HS-27A (cell line): ENCODE data around the gene GLIPR2.
"Not testable (repeated sequence)": the region's sequence is repeated elsewhere in the genome, so short reads cannot be mapped to it uniquely, and the experiment has no call there.

Source experiments
- DNase-seq: peaks from one replicate; pipeline ENCODE4 v3.0.0-alpha.2; 2012; ENCODE audit warnings: low read depth, missing footprints

GLIPR2 gene, protein sequence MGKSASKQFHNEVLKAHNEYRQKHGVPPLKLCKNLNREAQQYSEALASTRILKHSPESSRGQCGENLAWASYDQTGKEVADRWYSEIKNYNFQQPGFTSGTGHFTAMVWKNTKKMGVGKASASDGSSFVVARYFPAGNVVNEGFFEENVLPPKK

DNA sequence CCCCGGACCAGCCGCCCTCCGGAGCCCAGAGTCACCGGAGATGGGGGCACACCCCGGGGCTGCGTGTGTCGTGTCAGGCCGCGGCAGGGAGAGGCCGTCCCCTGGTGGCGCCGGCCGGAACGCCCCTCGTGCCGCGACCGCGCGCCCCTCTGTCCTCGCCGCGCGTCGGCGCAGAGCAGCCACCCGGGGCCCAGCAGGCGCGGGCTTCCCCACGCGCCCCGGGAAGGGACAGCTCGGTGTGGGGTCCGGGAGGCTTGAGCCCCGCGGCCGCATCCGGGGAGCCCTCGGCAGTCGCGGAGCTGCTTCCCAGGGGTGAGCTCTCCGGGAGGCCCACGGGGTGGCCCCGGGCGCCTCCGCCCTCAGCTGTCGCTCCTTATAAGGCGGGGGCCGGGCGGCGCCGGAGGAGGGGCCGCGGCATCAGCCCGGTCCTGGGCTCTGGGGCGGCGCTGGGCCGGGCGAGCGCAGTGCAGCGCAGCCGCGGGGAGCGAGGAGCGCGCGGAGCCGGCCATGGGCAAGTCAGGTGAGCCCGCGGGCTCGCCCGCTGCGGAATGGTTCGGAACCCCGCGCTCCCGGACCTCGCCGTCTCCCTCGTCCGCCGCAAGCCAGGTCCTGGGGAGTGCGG, at the start of gene GLIPR2:
Gene GLIPR2, plus strand, starts transcription at position 462 of the 622 bp plus-strand sequence. Its CDS starts 46 bp downstream, at position 508.
- DNase-seq, result peak; percentile 26

DNA sequence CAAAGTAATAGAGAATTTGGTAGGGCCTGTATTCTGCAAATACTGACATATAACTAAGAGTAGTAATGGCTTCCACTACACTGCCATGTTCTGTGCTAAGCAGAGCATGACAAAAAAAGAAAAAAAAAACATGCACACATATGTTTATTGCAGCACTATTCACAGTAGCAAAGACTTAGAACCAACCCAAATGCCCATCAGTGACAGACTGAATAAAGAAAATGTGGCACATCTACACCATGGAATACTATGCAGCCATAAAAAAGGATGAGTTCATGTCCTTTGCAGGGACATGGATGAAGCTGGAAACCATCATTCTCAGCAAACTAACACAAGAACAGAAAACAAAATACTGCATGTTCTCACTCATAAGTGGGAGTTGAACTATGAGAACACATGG, 49.5 kb upstream of the GLIPR2 start:
- not testable (repeated sequence) for DNase-seq

DNA sequence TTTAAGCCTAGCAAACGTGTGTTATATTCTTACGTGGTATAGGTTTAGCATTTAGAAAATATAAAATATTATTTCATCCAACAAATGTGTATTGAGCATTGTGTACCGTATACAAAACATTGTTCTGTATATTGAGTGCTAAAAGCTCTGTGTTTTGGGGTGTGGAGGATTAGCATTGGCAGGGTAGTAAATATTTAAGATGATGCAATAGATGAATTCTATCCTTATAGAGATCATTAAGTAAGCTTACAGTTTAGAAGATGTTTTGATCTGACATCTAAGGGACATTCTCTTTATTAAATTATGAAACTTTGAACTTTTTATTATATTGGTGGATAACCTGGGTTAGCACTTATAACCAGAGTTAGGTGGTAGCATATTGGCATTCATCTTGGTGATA, 48.5 kb upstream of the GLIPR2 start:
- no peak for DNase-seq

DNA sequence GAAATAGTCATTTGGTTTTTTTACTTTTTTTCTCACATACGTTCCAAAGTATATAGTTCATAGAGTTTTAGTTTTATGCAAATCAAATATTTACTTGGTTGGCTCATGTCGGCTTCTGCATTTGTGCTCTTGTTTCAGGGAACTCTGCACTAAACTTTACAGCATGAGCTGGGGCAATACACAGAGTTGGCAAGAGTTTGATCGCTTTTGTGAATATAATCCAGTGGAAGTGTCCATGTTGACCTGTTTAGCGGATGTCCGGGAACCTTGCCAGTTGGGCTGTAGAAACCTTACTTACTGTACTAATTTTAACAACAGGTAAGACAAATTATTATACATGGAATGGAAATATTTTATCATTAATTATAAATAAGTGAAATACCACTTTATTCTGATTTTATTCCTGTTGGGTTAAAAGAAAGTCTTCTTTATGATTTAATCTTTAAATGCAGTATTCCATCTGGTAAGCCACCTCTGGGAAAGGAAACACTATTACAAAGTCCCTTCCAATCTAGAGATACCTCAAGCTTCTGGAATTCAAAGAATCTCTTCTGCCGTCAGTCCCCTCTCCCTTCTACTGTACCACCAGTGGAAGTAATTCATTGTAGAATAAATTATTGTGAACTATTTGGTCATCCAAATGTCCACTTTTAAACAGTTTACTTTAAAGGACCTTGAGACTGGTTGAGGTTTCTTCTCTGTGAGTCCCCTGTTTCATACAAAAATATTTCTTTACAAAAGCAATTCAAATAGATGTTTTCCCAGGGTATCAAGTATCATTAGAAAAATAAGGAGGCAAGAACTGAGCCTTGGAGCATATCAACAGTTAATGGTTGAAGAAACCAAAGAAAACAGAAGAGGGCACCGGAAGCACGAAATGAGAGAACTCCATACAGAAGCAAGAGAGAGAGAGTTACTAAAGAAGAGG, 45.2 kb upstream of the GLIPR2 start:
- peak; percentile 76 for DNase-seq

DNA sequence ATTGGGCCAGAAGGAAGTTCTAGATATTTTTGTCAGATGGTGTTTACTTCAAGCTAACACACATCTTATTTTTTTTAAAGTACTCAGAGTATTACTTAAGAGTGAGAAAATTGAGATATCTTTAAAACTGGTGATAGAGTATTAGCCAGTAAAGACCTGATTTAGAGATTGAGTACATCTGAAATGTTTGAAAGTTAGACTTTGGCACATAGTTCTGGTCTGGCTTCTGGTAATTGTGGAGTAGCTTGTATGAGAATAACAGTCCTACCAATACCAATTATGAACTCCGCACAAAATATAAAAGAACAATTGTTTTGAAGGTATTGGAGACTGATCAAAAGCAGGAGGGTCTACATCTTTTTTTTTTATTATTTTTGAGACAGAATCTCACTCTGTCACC, 44.5 kb upstream of the GLIPR2 start:
- no peak for DNase-seq

DNA sequence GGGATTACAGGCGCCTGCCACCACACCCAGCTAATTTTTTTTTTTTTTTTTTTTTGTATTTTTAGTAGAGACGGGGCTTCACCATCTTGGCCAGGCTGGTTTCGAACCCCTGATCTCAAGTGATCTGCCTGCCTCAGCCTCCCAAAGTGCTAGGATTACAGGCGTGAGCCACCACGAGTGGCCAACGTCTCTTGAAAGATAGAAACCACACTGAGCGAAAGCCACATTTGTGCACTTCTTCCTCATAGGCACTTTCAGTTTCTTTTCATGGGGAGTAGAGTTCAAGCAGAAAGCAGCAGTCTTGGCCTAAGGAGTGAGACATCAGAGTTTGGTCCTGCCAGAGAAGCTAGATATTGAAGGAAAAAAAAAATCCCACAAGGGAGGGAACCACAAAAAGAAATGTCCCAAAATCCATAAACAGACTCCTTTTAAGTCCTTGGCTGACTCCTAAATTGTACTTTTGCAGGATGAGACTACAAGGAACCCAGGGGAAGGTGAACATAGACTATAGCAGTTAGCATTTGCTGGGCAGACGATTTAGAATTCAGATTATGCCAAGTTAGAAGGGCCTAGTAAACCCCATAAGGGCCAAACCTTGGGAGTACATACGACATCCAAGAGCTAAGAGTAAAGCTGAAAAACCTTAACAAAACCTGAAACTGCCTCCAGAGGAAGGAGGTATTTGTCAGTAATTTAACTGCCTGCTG, 43.9 kb upstream of the GLIPR2 start:
- no peak for DNase-seq

DNA sequence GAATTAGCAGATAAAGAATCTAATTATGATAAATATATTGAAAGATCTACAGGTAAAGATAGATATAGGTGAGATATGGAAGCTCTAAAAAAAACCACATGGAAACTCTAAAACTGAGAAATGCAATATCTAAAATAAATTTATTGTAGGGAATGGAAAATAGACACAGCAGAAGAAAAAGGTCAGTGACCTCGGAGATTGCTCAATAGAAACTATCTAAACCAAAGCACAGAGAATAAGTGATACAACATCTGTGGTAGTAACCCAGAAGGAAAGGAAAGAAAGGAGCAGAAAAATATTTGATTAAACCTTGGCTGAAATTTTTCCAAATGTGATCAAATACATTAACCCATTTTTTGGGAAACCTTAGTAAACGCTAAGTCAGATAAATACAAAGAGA, 43.1 kb upstream of the GLIPR2 start:
- DNase-seq, result no peak

DNA sequence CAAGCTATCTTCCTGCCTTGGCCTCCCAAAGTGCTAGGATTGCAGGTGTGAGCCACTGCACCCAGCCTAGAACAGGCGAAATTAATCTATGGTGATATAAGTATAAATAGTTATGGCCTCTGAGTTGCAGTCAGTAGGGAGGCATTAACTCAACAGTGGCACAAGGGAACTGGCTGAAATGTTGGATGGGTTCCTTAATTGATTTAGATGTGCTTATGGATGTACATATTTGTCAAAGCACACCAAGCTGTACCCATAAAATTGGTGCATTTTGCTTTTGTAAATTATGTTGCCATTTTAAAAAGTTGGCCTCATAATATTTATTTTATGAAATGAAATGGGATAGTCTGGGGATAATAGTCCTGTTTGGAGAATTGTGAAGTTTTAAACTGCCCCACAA, 36.8 kb upstream of the GLIPR2 start:
- DNase-seq, result no peak

DNA sequence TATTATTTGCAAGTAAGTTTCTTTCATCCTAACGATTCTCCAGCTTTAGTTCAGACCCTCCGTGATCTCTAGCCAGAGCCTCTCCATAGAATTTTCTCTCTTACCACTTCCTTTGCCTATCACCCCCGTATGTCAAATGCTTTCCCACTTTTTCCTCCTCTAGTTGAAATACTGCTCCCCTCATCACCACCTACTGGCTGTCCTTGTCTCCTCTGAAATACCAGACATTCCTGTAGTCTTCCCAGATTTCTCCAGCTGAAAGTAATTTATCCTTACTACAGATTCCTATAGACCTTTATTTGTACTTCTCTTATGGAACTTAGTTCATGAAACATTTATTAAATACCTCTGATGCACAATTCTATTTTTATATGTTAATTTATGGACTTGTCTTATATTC, 36.0 kb upstream of the GLIPR2 start:
- DNase-seq, result no peak

DNA sequence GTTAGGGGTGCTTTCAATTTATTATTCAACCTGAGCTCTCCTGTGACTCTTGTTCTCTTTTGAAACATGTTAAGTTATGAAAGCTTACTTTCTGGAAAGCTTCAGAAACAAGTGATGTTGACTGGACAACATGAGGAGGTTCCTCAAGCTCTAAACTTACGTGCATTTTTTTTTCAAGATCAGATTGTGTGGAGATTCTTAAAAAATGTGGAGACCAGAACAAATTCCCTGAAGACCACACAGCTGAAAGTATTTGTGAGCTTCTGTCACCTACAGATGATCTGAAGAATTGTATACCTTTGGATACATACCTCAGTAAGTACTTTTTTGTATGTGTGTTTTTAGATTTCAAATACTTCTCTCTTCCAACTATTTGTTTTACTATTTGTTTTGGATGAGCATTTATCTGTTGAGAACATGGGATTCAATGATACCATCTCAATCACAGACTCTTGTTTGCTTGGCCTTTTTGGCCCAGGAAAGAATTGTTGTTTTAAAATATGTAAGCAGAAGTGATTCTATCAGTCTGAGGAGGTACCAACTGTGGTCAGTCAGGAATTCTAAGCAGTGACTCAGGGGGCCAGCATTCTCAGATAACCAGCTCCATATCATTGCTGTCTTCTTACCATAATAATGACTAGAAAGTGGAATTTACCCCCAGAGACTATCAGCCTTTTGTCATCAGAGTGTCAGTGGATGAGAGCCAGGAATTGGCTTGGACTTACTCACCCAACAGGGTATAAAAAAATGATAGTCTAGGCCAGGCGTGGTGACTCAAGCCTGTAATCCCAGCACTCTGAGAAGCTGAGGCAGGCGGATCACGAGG, 34.4 kb upstream of the GLIPR2 start:
- DNase-seq, result peak; percentile 99

DNA sequence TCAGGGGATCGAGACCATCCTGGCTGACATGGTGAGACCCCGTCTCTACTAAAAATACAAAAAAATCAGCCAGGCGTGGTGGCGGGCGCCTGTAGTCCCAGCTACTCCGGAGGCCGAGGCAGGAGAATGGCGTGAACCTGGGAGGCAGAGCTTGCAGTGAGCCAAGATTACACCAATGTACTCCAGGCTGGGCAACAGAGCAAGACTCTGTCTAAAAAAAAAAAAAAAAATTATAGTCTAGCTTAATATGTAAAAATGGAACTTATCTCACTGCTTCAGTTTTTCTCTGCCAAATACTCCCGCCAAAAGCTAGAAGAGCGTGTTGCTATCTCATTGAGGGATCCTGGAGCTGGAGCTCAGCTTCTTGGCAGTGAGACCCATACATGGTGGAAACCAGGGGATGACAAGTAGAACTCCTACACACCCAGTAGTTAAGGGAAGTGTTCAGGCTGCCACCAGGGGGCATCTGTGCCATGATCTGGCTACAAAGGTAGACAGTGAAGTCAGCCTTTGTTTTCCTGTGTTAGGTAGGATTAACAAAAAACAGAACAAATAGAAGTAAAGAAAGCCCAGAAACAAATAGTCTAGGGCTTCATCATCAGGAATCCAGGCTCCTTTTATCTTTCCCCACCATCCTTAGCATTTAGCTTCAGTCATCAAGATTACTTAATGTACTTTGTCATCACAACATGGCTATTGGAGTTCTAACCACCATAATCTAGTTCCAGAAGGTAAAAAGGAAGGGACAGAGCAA, 33.6 kb upstream of the GLIPR2 start:
- DNase-seq, result peak; percentile 72

DNA sequence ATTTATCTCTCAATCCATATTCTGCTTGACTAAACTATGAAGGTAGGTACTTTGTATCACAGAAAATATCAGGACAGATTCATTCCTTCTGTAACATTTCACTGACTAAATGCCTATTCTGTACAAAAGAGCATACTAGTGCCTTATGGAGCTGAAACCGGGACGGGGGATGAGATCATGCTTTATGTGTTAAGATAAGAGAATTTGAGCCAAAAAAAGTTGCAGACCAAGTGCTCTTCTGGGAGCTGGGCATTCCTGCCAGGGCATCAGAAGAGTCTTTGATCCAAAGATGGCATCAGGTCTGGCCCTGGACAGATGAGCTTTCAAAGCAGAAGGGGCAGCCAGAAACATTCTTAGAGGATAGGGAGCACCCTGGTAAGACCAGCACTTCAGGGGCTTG, 27.5 kb upstream of the GLIPR2 start:
- no peak for DNase-seq

DNA sequence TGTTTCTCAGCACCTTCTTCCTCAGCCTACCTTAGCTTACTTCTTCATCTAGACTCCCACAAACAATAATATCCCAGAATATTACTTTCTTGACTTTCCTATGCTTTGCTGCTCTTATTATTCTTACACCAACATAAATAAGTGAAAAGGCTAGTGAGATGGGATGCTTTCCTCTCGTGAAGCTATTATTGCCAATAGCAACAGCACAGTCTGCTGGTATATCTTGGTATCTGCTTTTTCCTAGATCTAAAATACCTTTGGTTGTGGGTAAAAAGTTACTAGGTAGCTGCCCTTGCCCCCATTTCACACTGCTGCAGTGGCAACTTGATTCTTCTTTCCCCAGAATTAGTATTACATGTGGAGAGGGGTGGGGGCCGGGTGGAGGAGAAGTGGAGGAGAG, 26.1 kb upstream of the GLIPR2 start:
- DNase-seq, result no peak

DNA sequence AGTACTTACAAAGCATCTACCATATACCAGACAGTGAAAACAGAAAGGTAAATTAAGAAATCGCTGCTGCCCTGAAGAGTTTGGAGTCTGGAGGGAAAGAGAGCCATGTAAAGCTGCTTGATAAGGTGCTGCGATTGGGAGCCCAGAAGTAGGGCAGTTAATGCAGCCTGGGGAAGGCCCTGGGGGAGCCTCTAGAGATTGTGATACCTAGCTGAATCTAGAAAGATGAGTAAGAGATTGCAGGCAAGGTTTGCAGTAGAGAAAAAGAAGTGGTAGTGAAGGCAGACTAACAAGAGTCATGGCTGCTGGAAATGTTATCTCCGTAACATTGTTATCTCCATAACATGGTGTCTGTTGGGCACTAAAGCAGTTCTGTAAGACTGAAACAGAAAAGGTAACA, 24.0 kb upstream of the GLIPR2 start:
- DNase-seq, result no peak

DNA sequence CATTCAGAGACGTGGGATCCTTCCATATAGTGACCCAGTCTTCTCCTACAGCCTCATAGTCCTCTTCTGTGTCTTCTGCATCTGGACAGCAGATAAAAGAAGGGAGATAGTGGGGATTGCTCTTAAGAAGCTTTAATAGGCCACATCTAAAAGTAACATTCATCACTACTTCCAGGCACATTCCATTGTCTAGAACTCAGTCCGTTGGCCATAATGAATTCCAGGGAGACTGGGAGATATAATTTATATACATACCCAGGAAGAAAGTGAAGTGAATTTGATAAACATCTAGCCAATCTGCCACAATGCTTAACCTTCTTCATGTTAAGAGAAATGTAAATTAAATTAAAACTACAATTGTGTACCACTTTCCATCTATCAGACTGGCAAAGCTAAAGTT, 22.5 kb upstream of the GLIPR2 start:
- no peak for DNase-seq

DNA sequence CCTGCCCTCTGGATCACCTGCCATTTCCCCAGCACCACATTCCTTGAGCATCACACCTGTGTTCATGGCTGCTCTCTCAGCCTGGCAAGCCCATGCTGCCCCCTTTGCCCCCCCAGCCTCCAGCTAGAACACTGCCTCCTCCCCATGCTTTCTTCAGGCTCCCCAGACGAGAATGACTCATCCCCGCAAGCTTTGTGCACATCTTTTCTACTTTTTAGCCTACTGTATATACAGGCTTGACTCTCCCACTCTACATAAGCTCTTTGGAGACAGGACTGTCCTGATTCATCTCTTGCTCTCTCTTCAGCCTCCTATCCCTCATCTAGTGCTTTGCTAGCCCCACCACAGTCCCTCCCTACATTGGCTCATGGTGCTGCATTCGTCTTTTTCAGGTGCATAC, 19.9 kb upstream of the GLIPR2 start:
- DNase-seq, result no peak

DNA sequence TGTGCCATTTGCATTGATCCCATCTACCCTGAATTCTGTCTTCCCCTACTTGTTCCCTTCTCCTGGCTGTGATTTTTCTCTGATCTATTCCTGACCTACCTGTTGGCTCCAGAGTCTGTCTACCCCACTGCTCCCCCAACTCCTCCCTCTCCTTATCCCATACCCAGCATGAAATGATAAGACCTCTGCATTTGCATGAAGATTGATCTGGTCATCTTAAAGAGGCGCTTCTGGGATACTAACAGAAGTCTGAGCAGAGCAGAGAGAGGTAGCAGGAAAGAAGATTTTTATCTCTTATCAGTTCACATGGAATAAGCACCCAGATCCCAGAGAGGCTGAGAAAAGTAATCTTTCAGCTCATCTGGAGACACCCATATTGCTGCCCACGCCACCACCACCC, 18.3 kb upstream of the GLIPR2 start:
- no peak for DNase-seq

DNA sequence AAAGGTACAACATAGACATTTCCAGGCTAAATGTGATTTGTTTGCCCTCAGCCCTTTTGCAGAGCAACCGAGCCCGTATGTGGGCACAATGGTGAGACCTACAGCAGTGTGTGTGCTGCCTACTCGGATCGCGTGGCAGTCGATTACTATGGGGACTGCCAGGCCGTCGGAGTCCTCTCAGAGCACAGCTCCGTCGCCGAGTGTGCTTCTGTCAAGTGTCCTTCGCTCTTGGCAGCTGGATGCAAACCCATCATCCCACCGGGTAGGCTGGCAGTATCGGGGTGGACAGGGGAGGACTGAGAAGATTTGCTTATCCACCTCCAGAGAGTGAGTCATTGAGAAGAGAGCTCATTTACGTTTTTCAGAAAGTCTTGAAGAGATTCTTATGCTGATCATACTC, 17.8 kb upstream of the GLIPR2 start:
- DNase-seq, result no peak

DNA sequence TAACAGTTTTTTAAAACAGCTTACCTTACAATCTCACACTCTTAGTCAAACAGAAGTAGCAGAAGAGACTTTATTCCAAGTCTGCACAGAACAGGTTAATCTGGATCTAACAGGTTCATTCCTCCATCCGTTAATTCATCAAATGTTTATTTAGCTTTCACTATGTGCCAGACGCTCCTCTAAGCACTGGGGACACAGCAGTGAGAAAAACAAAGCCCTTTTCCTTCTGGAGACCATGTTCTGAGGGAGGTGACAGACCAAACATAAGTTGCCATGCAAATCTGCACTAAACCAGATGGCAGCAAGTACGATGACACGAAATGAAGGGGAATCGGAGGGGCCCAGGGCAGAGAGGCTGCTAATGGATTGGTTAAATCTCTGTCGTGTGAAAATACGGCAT, 17.1 kb upstream of the GLIPR2 start:
- no peak for DNase-seq

DNA sequence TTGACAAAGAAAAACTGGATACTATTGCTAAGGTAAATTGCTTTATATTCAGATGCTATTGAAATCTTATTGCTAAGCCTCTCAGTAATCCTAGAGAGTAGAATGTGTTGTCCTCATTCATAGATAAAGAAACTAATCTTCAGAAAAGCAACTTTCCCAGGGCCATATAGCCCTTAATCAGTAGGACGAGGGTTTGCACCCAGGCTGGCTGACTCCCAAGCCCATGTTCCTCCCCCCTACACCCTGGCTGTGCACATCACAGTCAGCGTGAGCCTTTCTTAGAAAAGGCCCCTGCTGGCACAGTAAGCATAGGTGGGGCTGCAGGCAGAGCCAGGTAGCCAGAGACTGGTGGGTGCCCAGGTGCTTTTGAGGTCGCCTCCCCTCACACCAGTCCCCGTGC, 15.8 kb upstream of the GLIPR2 start:
- no peak for DNase-seq

DNA sequence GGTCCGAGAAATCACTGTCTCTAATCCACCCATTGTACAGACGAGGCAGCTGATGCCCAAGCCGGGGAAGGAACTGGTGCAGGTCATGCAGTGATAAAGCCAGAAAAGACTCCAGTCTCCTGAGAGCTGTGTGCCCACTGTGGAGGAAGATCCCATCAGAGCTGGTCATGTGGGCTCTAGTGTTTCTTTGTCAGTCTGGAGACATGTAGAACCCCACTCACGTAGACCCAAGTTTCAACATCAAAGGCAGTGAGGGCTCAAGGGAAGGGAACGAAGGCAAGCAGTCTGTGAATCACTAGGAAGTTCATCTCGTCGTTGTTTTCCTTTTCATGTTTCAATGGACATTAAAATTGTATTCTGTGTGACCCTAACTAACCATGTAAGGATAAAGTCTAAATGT, 14.6 kb upstream of the GLIPR2 start:
- no peak for DNase-seq
